Stimulated activated naive CD8-positive, alpha-beta T cell treated with anti-CD3 and anti-CD28 coated beads, Interleukin-15, Interleukin-2, amounts not matched to agents 100 U/mL and 50 U/mL, for 24 hours (primary cell): Measurements from ENCODE around the gene DCUN1D4.
"Not testable (repeated sequence)": the region's sequence is repeated elsewhere in the genome, so short reads cannot be mapped to it uniquely, and the experiment has no call there.

Experiments used
- ATAC-seq: fragments of 150-1000 bp; cut with Tn5 transposase; one replicate; pipeline ENCODE4 v1.10.0; 2021
- DNase-seq: peaks from one replicate; pipeline ENCODE4 v3.0.0; 2021

DCUN1D4 gene

GRCh38 chr4:51855270-51855669 is 12.3 kb downstream of the DCUN1D4 start:
- ATAC-seq (no peak), DNase-seq (no peak)

GRCh38 chr4:51855751-51856150 is 12.8 kb downstream of the DCUN1D4 start:
- no peak for ATAC-seq
- DNase-seq, result no peak

GRCh38 chr4:51858605-51859202 is 15.8 kb downstream of the DCUN1D4 start:
- no peak for ATAC-seq
- DNase-seq, result no peak

GRCh38 chr4:51859476-51860031 is 16.6 kb downstream of the DCUN1D4 start:
- ATAC-seq (no peak), DNase-seq (no peak)

- no peak for DNase-seq
- ATAC-seq, result no peak
These were observed 19.2 kb downstream of the DCUN1D4 start for GRCh38 chr4:51862199-51862598.

GRCh38 chr4:51862781-51863180 is 19.8 kb downstream of the DCUN1D4 start:
- ATAC-seq (no peak), DNase-seq (no peak)

GRCh38 chr4:51865717-51866116 is 22.8 kb downstream of the DCUN1D4 start:
- DNase-seq (no peak), ATAC-seq (no peak)

GRCh38 chr4:51866835-51867234 is 23.9 kb downstream of the DCUN1D4 start:
- no peak for DNase-seq
- ATAC-seq, result no peak

- no peak for ATAC-seq
- DNase-seq, result no peak
These were observed 24.9 kb downstream of the DCUN1D4 start for GRCh38 chr4:51867689-51868448.

GRCh38 chr4:51868449-51868847 is 25.5 kb downstream of the DCUN1D4 start:
- DNase-seq (no peak), ATAC-seq (no peak)

GRCh38 chr4:51870441-51871188 is 27.7 kb downstream of the DCUN1D4 start:
- ATAC-seq, result no peak
- DNase-seq, result no peak

- ATAC-seq, result no peak
- no peak for DNase-seq
These were observed 29.5 kb downstream of the DCUN1D4 start for GRCh38 chr4:51872283-51872997.

- no peak for DNase-seq
- no peak for ATAC-seq
These were observed 31.6 kb downstream of the DCUN1D4 start for GRCh38 chr4:51874551-51874950.

- ATAC-seq, result no peak
- no peak for DNase-seq
These were observed 35.5 kb downstream of the DCUN1D4 start for GRCh38 chr4:51878431-51878830.

- ATAC-seq (no peak), DNase-seq (no peak)
These were observed 37.3 kb downstream of the DCUN1D4 start for GRCh38 chr4:51880016-51880915.

- no peak for ATAC-seq
- no peak for DNase-seq
These were observed 41.1 kb downstream of the DCUN1D4 start for GRCh38 chr4:51884055-51884454.

- DNase-seq (no peak), ATAC-seq (no peak)
These were observed 41.7 kb downstream of the DCUN1D4 start for GRCh38 chr4:51884606-51885005.

GRCh38 chr4:51885363-51885762 is 42.4 kb downstream of the DCUN1D4 start:
- no peak for DNase-seq
- no peak for ATAC-seq

- ATAC-seq (no peak), DNase-seq (no peak)
These were observed 47.8 kb downstream of the DCUN1D4 start for GRCh38 chr4:51890760-51891159.

GRCh38 chr4:51893402-51893801 is 50.4 kb downstream of the DCUN1D4 start:
- ATAC-seq, result not testable (repeated sequence)

GRCh38 chr4:51894059-51894645 is 51.2 kb downstream of the DCUN1D4 start:
- ATAC-seq, result no peak
- no peak for DNase-seq

More at GRCh38 chr4:51893402-51893801, 50.4 kb downstream of the DCUN1D4 start:
- not testable (repeated sequence) for DNase-seq
